Fibroblast of pulmonary artery (primary cell): ENCODE data around the gene IRAK2.

Experiments used
- DNase-seq: peaks from one replicate; pipeline ENCODE4 v3.0.0-alpha.2; 2010; ENCODE audit warnings: low read depth
- H3K4me3 ChIP-seq: replicated peaks from 2 replicates; pipeline ENCODE4 v1.5.1; 2011; ENCODE audit warnings: low read depth, mild to moderate bottlenecking, control low read depth, low read length, moderate library complexity
- TF ChIP-seq, protein P1 (sequence below): IDR thresholded peaks from 2 replicates; pipeline ENCODE4 v1.5.1; 2011; ENCODE audit warnings: mild to moderate bottlenecking, control low read depth, low read length, inconsistent platforms; ENCODE audit errors: missing control alignments

Gene IRAK2

DNA sequence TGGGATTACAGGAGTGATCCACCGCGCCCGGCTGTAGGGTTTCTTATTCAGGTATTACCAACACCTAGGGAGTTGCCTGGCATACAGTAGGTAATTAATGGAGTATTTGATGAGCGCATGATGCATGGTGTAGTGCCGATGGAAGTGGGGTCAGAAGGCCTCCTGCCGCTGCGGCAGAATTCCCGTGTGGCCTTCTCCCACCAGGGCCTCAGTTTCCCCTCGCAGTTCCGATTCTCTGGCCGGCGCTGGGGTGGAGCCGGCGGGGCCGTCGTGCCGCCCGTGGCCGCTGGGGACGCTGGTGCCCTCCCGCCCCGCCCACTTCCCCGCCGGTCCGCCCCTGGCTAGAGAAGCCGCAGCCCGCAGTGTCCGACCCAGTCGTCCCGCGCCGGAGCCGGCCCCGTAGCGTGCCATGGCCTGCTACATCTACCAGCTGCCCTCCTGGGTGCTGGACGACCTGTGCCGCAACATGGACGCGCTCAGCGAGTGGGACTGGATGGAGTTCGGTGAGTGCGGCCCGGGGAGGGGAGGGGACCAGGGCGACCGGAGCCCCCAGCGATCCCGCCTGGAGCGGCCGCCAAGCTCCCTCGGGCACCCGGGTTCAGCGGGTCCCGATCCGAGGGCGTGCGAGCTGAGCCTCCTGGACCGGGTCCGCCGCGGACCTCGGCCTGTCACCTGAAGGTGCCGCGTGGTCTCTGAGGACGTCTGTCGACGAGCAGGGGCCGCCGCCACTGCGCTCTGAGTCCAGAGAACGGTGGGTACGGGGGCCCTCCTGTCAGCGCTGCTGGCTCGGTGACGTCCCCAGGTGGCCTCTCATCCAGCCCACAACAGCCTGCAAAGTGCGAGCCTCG, at the start of gene IRAK2:
IRAK2 (plus strand) TSS at position 374 of the 848 bp plus-strand sequence; CDS start at position 410, 36 bp downstream.
- TF ChIP-seq, protein P1, sequence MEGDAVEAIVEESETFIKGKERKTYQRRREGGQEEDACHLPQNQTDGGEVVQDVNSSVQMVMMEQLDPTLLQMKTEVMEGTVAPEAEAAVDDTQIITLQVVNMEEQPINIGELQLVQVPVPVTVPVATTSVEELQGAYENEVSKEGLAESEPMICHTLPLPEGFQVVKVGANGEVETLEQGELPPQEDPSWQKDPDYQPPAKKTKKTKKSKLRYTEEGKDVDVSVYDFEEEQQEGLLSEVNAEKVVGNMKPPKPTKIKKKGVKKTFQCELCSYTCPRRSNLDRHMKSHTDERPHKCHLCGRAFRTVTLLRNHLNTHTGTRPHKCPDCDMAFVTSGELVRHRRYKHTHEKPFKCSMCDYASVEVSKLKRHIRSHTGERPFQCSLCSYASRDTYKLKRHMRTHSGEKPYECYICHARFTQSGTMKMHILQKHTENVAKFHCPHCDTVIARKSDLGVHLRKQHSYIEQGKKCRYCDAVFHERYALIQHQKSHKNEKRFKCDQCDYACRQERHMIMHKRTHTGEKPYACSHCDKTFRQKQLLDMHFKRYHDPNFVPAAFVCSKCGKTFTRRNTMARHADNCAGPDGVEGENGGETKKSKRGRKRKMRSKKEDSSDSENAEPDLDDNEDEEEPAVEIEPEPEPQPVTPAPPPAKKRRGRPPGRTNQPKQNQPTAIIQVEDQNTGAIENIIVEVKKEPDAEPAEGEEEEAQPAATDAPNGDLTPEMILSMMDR = peak; percentile 39
- DNase-seq = peak; percentile 61
- peak within 1 kb of the TSS; percentile 87 for H3K4me3 ChIP-seq

- peak within 1 kb of the TSS; percentile 83 for H3K4me3 ChIP-seq
- TF ChIP-seq, protein P1 = no peak
- peak; percentile 98 for DNase-seq
Observed at GRCh38 chr3:10115326-10116137, 49.2 kb upstream of the IRAK2 start, which contains the start of gene BRK1. Gene BRK1 (plus strand): TSS chr3:10115675. CDS start chr3:10115702, 27 bp downstream.

GRCh38 chr3:10116138-10116460, 48.6 kb upstream of the IRAK2 start:
- peak overlapping the region; percentile 83 for H3K4me3 ChIP-seq
- TF ChIP-seq, protein P1 = no peak
- peak; percentile 33 for DNase-seq

DNA sequence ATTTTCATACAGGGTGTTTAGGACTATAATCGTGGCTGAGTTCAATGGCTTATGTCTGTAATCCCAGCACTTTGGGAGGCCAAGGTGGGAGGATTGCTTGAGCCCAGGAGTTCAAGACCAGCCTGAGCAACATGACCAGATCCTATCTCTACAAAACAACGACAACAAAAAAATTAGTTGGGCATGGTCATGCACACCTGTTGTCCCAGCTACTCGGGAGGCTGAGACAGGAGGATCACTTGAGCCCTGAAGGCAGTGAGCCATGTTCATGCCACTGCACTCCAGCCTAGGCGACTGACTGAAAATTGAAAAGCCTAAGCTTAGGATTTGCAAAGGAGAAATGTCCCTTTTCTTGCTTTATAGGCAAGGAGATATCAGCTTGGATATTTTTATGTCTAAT, 47.8 kb upstream of the IRAK2 start:
- DNase-seq = no peak
- H3K4me3 ChIP-seq = peak overlapping the region; percentile 83
- TF ChIP-seq, protein P1 = no peak

DNA sequence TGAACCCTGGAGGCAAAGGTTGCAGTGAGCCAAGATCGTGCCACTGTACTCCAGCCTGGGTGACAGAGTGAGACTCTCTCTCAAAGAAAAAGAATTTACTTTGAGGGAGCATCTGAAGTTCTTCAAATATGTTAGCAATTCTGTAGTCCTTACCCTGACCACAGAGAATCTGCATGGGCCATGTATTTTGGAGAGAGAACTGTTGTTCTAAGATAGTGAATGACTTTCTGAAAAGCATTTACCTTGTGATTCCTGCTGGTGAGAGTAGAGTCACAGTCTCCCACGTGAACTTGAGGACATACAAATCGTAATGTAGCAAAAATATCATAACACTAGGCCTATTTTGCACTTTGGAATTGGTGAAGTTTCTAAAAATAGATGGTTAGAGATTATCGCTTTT, 45.3 kb upstream of the IRAK2 start:
- DNase-seq = no peak
- no peak overlapping the region for H3K4me3 ChIP-seq
- TF ChIP-seq, protein P1 = no peak

DNA sequence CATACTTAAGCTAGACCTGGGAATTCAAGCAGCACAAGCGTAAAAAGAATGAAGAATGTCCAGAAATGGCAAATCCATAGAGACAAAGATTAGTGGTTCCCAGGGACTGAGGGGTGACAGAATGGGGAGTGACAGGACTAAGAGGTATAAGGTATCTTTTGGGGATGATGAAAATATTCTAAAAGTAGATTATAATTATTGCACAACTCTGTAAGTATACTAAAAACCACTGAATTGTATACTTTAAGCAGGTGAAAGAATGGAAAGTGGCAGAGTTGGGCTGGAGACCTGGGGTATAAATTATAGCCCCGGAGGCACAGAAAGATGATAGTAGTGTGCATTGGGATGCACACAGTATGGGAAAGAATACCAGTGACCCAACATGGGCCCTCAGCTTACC, 43.7 kb upstream of the IRAK2 start:
- TF ChIP-seq, protein P1 = no peak
- H3K4me3 ChIP-seq = no peak overlapping the region

More for the DNA sequence above, 43.7 kb upstream of the IRAK2 start:
- no peak for DNase-seq
